IMR-90 (cell line): ENCODE results near the gene TBC1D3B. TPM values are rescaled to one million over a fixed set of nuclear protein-coding genes. Genes with fewer than 3 reads are reported as not detected.

Experiments used
- ATAC-seq: fragments of 200-7000 bp; cut with Tn5 transposase; 2 replicates; pipeline ENCODE4 v1.9.1; 2020; ENCODE audit warnings: low read depth, mild to moderate bottlenecking, moderate library complexity
- BruUV-seq: library from RNA; stranded (reverse); fragments of 400-500 nt; replicated peaks from 2 replicates; lab custom pipeline; 2021; lab: Mats Ljungman, UMichigan
- CTCF ChIA-PET: fragments of 300-600 bp; formaldehyde crosslinking; extraction: SDS; loops from one replicate; lab custom pipeline; 2021; ENCODE audit warnings: antibody characterized with exemption; lab: Yijun Ruan, JAX
- POLR2A ChIA-PET: fragments of 300-600 bp; sonication (Branson Sonifier 250); formaldehyde crosslinking; loops from one replicate; lab custom pipeline; 2022; ENCODE audit warnings: antibody characterized with exemption; ENCODE audit not compliant: unreplicated experiment; lab: Charles Lee
- DNase-seq: peaks from one replicate; pipeline ENCODE4 v3.0.0; 2013
- H2AFZ ChIP-seq: replicated peaks from 2 replicates; pipeline ENCODE3; 2013; ENCODE audit warnings: low read length, mild to moderate bottlenecking; ENCODE audit not compliant: poor library complexity
- H2AK5ac ChIP-seq: 2 replicates; pipeline ENCODE4 v1.6.1; 2013; ENCODE audit warnings: low read depth, low read length, inconsistent platforms
- H2AK9ac ChIP-seq: replicated peaks from 2 replicates; pipeline ENCODE3; 2013; ENCODE audit warnings: mild to moderate bottlenecking, low read depth, low read length, moderate library complexity; ENCODE audit not compliant: poor library complexity
- H2BK120ac ChIP-seq: 2 replicates; pipeline ENCODE4 v1.6.1; 2013; ENCODE audit warnings: low read depth, low read length, inconsistent platforms
- H2BK15ac ChIP-seq: 3 replicates; pipeline ENCODE4 v1.6.1; 2013; ENCODE audit warnings: low read depth, low read length, inconsistent platforms
- H2BK20ac ChIP-seq: 2 replicates; pipeline ENCODE4 v1.6.1; 2013; ENCODE audit warnings: low read depth, mild to moderate bottlenecking, inconsistent platforms, low read length, moderate library complexity
- H2BK5ac ChIP-seq: 2 replicates; pipeline ENCODE4 v1.6.1; 2013; ENCODE audit warnings: mild to moderate bottlenecking, low read depth, low read length, inconsistent platforms; ENCODE audit not compliant: poor library complexity, severe bottlenecking
- H3K14ac ChIP-seq: replicated peaks from 2 replicates; pipeline ENCODE4 v1.6.1; 2013; ENCODE audit warnings: low read depth, low read length, inconsistent platforms
- H3K18ac ChIP-seq: 2 replicates; pipeline ENCODE4 v1.6.1; 2013; ENCODE audit warnings: low read depth, low read length, control low read depth
- H3K23ac ChIP-seq: 2 replicates; pipeline ENCODE4 v1.6.1; 2013; ENCODE audit warnings: low read depth, low read length, inconsistent platforms
- H3K27ac ChIP-seq: 2 replicates; pipeline ENCODE4 v1.5.1; 2013; ENCODE audit warnings: mild to moderate bottlenecking, control low read depth, low read length; ENCODE audit not compliant: insufficient read depth
- H3K27me3 ChIP-seq: 2 replicates; pipeline ENCODE4 v1.6.1; 2013; ENCODE audit warnings: low read length; ENCODE audit not compliant: control insufficient read depth, insufficient read depth
- H3K36me3 ChIP-seq: 2 replicates; pipeline ENCODE4 v1.6.1; 2013; ENCODE audit warnings: low read length, mixed read lengths; ENCODE audit not compliant: control insufficient read depth, insufficient read depth
- H3K4ac ChIP-seq: 2 replicates; pipeline ENCODE4 v1.6.1; 2013; ENCODE audit warnings: low read depth, low read length, inconsistent platforms
- H3K4me1 ChIP-seq: 2 replicates; pipeline ENCODE4 v1.6.1; 2013; ENCODE audit warnings: low read length, mixed read lengths; ENCODE audit not compliant: control insufficient read depth, insufficient read depth
- H3K4me2 ChIP-seq: 2 replicates; pipeline ENCODE4 v1.6.1; 2013; ENCODE audit warnings: low read depth, mild to moderate bottlenecking, control low read depth, low read length, moderate library complexity
- H3K4me3 ChIP-seq: 2 replicates; pipeline ENCODE4 v1.5.1; 2013; ENCODE audit warnings: low read depth, mild to moderate bottlenecking, control low read depth, low read length, moderate library complexity; ENCODE audit not compliant: insufficient read depth
- H3K56ac ChIP-seq: 2 replicates; pipeline ENCODE4 v1.6.1; 2013; ENCODE audit warnings: low read length, inconsistent platforms; ENCODE audit not compliant: insufficient read depth; ENCODE audit errors: extremely low read depth
- H3K79me1 ChIP-seq, 2 experiments: 2 replicates each; pipeline ENCODE4 v1.6.1; 2013; ENCODE audit warnings: low read length in 2 of 2, inconsistent platforms in 1 of 2, low read depth in 1 of 2
- H3K9ac ChIP-seq: 2 replicates; pipeline ENCODE4 v1.6.1; 2013; ENCODE audit warnings: low read depth, low read length, control low read depth
- H3K9me1 ChIP-seq: 2 replicates; pipeline ENCODE4 v1.6.1; 2013; ENCODE audit warnings: low read length, inconsistent platforms; ENCODE audit not compliant: insufficient read depth
- H3K9me3 ChIP-seq: 2 replicates; pipeline ENCODE4 v1.6.1; 2013; ENCODE audit warnings: low read length; ENCODE audit not compliant: control insufficient read depth, insufficient read depth
- H4K20me1 ChIP-seq: 2 replicates; pipeline ENCODE4 v1.6.1; 2013; ENCODE audit warnings: low read length, inconsistent platforms; ENCODE audit not compliant: insufficient read depth
- H4K5ac ChIP-seq: 2 replicates; pipeline ENCODE4 v1.6.1; 2013; ENCODE audit warnings: mild to moderate bottlenecking, low read depth, low read length, control low read depth
- H4K8ac ChIP-seq, 2 experiments: 2 replicates each; pipeline ENCODE4 v1.6.1; 2013; ENCODE audit warnings: low read depth in 2 of 2, low read length in 2 of 2, control low read depth in 1 of 2, inconsistent platforms in 1 of 2
- H4K91ac ChIP-seq: 2 replicates; pipeline ENCODE4 v1.6.1; 2013; ENCODE audit warnings: low read depth, low read length, inconsistent platforms; ENCODE audit not compliant: insufficient read depth
- BHLHE40 ChIP-seq: fragments of 150-350 bp; IDR thresholded peaks from 2 replicates; pipeline ENCODE4 v1.6.1; 2016; ENCODE audit warnings: mild to moderate bottlenecking, low read depth, low read length
- CEBPB ChIP-seq: IDR thresholded peaks from 2 replicates; pipeline ENCODE4 v1.6.1; 2012; ENCODE audit warnings: low read depth, low read length, improper control_type of control experiment
- CHD1 ChIP-seq: IDR thresholded peaks from 2 replicates; pipeline ENCODE4 v1.6.1; 2012; ENCODE audit warnings: low read depth, low read length, improper control_type of control experiment
- CTCF ChIP-seq: conservative IDR thresholded peaks from 2 replicates; pipeline ENCODE4 v1.5.1; 2012; ENCODE audit warnings: mild to moderate bottlenecking, low read depth, low read length, improper control_type of control experiment
- ELK1 ChIP-seq: fragments of 150-350 bp; IDR thresholded peaks from 2 replicates; pipeline ENCODE4 v1.6.1; 2016; ENCODE audit warnings: low read depth, mild to moderate bottlenecking, low read length, moderate library complexity, borderline replicate concordance
- FOS ChIP-seq: fragments of 150-350 bp; IDR thresholded peaks from 2 replicates; pipeline ENCODE4 v1.6.1; 2016; ENCODE audit warnings: low read depth, low read length
- MAFK ChIP-seq: IDR thresholded peaks from 2 replicates; pipeline ENCODE4 v1.6.1; 2012; ENCODE audit warnings: low read depth, low read length, improper control_type of control experiment
- MAZ ChIP-seq: IDR thresholded peaks from 2 replicates; pipeline ENCODE4 v1.6.1; 2012; ENCODE audit warnings: low read depth, mild to moderate bottlenecking, low read length, improper control_type of control experiment, moderate library complexity, borderline replicate concordance
- MXI1 ChIP-seq: IDR thresholded peaks from 2 replicates; pipeline ENCODE4 v1.6.1; 2012; ENCODE audit warnings: low read depth, mild to moderate bottlenecking, low read length, moderate library complexity, borderline replicate concordance
- NFE2L2 ChIP-seq: fragments of 150-350 bp; IDR thresholded peaks from 2 replicates; pipeline ENCODE4 v1.6.1; 2016; ENCODE audit warnings: low read depth, mild to moderate bottlenecking, low read length
- POLR2A ChIP-seq: IDR thresholded peaks from 2 replicates; pipeline ENCODE4 v1.6.1; 2012; ENCODE audit warnings: mild to moderate bottlenecking, low read depth, low read length
- RAD21 ChIP-seq: IDR thresholded peaks from 2 replicates; pipeline ENCODE4 v1.6.1; 2012; ENCODE audit warnings: low read length, improper control_type of control experiment
- RCOR1 ChIP-seq: IDR thresholded peaks from 2 replicates; pipeline ENCODE4 v1.6.1; 2012; ENCODE audit warnings: mild to moderate bottlenecking, low read length, improper control_type of control experiment; ENCODE audit not compliant: insufficient replicate concordance
- RFX5 ChIP-seq: IDR thresholded peaks from 2 replicates; pipeline ENCODE4 v1.8.0; 2012; ENCODE audit warnings: low read depth, mild to moderate bottlenecking, low read length, moderate library complexity
- SMC3 ChIP-seq: fragments of 150-350 bp; IDR thresholded peaks from 2 replicates; pipeline ENCODE4 v1.6.1; 2016; ENCODE audit warnings: low read depth, mild to moderate bottlenecking, antibody characterized with exemption, low read length, moderate library complexity
- USF2 ChIP-seq: fragments of 150-350 bp; IDR thresholded peaks from 2 replicates; pipeline ENCODE4 v1.6.1; 2017; ENCODE audit warnings: mild to moderate bottlenecking, antibody characterized with exemption, low read length, low read depth
- WGBS, 2 experiments: methylation state at CpG; one replicate each; pipeline versions ENCODE4 v1.1.5 to v1.1.7; 2013; ENCODE audit warnings: missing lambda C conversion rate in 2 of 2; ENCODE audit not compliant: insufficient read length in 1 of 2; ENCODE audit errors: extremely low coverage in 2 of 2; 5-methylcytosine and 5-hydroxymethylcytosine counted together
- dilution Hi-C: fragments of 300-500 bp; cut with HindIII; formaldehyde crosslinking; loops from one replicate; pipeline ENCODE4 v1.14.3; 2018; ENCODE audit warnings: low sequenced_read_pairs; ENCODE audit not compliant: unreplicated experiment
- in situ Hi-C: fragments of 300-500 bp; cut with MboI; formaldehyde crosslinking; loops from 3 replicates; pipeline ENCODE4 v1.14.3; 2019; ENCODE audit warnings: low sequenced_read_pairs, inconsistent platforms, mixed read lengths
- intact Hi-C: fragments of 100-400 bp; cut with micrococcal nuclease; formaldehyde crosslinking; loops from 2 replicates; pipeline ENCODE4 v1.10.0; 2022
- polyA plus RNA-seq, 3 experiments: library from polyadenylated mRNA; depleted of rRNA; stranded (reverse); fragments of >200 nt; gene quantifications; 2 replicates each; pipeline ENCODE4 v1.2.3, GENCODE V29; 2012; ENCODE audit warnings: low replicate concordance in 1 of 3
- total RNA-seq: library from RNA; depleted of rRNA; stranded (reverse); fragments of >200 nt; gene quantifications from 2 replicates; pipeline ENCODE4 v1.2.3, GENCODE V29; 2012

TBC1D3B gene
- total and polyA plus RNA-seq, 2 of the 4 experiments (the other 2 are of a cell fraction) = 0.94 TPM; not detected in 1

- ATAC-seq (no peak), DNase-seq (no peak)
- Histone ChIP-seq H3K4me2 (no peak overlapping the region), H4K5ac (no peak overlapping the region), H3K56ac (no peak overlapping the region), H3K23ac (no peak overlapping the region), H4K91ac (no peak overlapping the region), H2BK20ac (no peak overlapping the region), H4K20me1 (no peaks in the 10 kb centered on the region), H2AFZ (no peak overlapping the region), H3K4me1 (no peaks in the 10 kb centered on the region), H2BK120ac (no peak overlapping the region), H3K27ac (no peak overlapping the region), H3K27me3 (no peaks in the 10 kb centered on the region; the same call in none of the 2 replicates), H2AK9ac (no peak overlapping the region), H2BK5ac (no peak overlapping the region), H3K18ac (no peak overlapping the region), H3K79me1 (no peaks in the 10 kb centered on the region), H3K14ac (no peak overlapping the region), H3K4ac (no peak overlapping the region), H3K36me3 (no peaks in the 10 kb centered on the region), H2AK5ac (no peak overlapping the region), H3K9me1 (no peaks in the 10 kb centered on the region), H3K9ac (no peak overlapping the region), H3K4me3 (no peak overlapping the region), H4K8ac (no peak overlapping the region), H2BK15ac (no peak overlapping the region), H3K9me3 (no peaks in the 10 kb centered on the region)
- in situ Hi-C loops (loop anchor here (25.0 kb wide), 1 partner anchor 250 kb away; no protein-coding TSS in a partner anchor), dilution Hi-C loops (no loop called here), intact Hi-C loops (no loop called here)
- BruUV-seq = no TSS peak
- TF ChIP-seq MAZ (no peak), FOS (no peak), RCOR1 (no peak), RFX5 (no peak), CHD1 (no peak), MAFK (no peak), RAD21 (no peak), MXI1 (no peak), CEBPB (no peak), SMC3 (no peak), BHLHE40 (no peak), NFE2L2 (no peak), POLR2A (no peak), CTCF (no peak), ELK1 (no peak), USF2 (no peak)
- CTCF ChIA-PET = no interaction called here
- POLR2A ChIA-PET = no interaction called here
- WGBS, 2 experiments = 27% methylated on average over 3 of the region's 4 CpGs; no CpG with 5 or more reads in 1 of the 2 experiments
Measured at GRCh38 chr17:36212272-36212605, 35.8 kb upstream of the TBC1D3B start.
